BJ (cell line): ENCODE data around the gene CDC25A. TPM values are rescaled to one million over a fixed set of nuclear protein-coding genes. Genes with fewer than 3 reads are reported as not detected.
A peak's percentile ranks its signal among the peaks of the same experiment; 100 is the strongest.
"Not testable (repeated sequence)": the region's sequence is repeated elsewhere in the genome, so short reads cannot be mapped to it uniquely, and the experiment has no call there.

Source experiments
- CTCF ChIA-PET: fragments of 350-600 bp; formaldehyde crosslinking; extraction: SDS; loops from one replicate; lab custom pipeline; 2021; ENCODE audit warnings: antibody characterized with exemption, inconsistent platforms; lab: Yijun Ruan, JAX
- POLR2A ChIA-PET: fragments of 300-600 bp; sonication (Branson Sonifier 250); formaldehyde crosslinking; extraction: SDS; loops from one replicate; lab custom pipeline; 2021; ENCODE audit warnings: antibody characterized with exemption; lab: Charles Lee
- DNase-seq: peaks from one replicate; pipeline ENCODE4 v3.0.0-alpha.2; 2011; ENCODE audit warnings: low read depth
- H3K27me3 ChIP-seq: 2 replicates; pipeline ENCODE4 v1.6.0; 2011; ENCODE audit warnings: low read length; ENCODE audit not compliant: control insufficient read depth, insufficient read depth
- H3K36me3 ChIP-seq: 2 replicates; pipeline ENCODE4 v1.5.1; 2011; ENCODE audit warnings: low read length; ENCODE audit not compliant: control insufficient read depth, insufficient read depth
- H3K4me3 ChIP-seq: 2 replicates; pipeline ENCODE4 v1.5.1; 2011; ENCODE audit warnings: low read depth, mild to moderate bottlenecking, control low read depth, low read length
- polyA plus RNA-seq: library from polyadenylated mRNA; depleted of rRNA; stranded (reverse); fragments of >200 nt; gene quantifications from 2 replicates; pipeline ENCODE4 v1.2.3, GENCODE V29; 2011
- TF ChIP-seq, protein P1 (sequence below): IDR thresholded peaks from 2 replicates; pipeline ENCODE4 v1.5.1; 2011; ENCODE audit warnings: low read depth, mild to moderate bottlenecking, control low read depth, inconsistent platforms, low read length, moderate library complexity; ENCODE audit not compliant: insufficient read depth

CDC25A gene
- polyA plus RNA-seq, 1 experiment, result 1.9 TPM

GRCh38 chr3:48120223-48120622 lies 68.0 kb downstream of the CDC25A start:
- no peak for DNase-seq
- Histone ChIP-seq H3K4me3 (no peak overlapping the region), H3K36me3 (no peaks in the 10 kb centered on the region), H3K27me3 (no peaks in the 10 kb centered on the region)
- POLR2A ChIA-PET, result no interaction called here
- TF ChIP-seq, protein P1, sequence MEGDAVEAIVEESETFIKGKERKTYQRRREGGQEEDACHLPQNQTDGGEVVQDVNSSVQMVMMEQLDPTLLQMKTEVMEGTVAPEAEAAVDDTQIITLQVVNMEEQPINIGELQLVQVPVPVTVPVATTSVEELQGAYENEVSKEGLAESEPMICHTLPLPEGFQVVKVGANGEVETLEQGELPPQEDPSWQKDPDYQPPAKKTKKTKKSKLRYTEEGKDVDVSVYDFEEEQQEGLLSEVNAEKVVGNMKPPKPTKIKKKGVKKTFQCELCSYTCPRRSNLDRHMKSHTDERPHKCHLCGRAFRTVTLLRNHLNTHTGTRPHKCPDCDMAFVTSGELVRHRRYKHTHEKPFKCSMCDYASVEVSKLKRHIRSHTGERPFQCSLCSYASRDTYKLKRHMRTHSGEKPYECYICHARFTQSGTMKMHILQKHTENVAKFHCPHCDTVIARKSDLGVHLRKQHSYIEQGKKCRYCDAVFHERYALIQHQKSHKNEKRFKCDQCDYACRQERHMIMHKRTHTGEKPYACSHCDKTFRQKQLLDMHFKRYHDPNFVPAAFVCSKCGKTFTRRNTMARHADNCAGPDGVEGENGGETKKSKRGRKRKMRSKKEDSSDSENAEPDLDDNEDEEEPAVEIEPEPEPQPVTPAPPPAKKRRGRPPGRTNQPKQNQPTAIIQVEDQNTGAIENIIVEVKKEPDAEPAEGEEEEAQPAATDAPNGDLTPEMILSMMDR, result no peak
- CTCF ChIA-PET, result interaction anchor here (1.0 kb wide), 1 partner anchor 107 kb away, joined by 3 read pairs; no protein-coding TSS in a partner anchor

- TF ChIP-seq, protein P1, result peak; percentile 14; the same call in 1 of the 2 replicates
- Histone ChIP-seq H3K36me3 (no peaks in the 10 kb centered on the region), H3K27me3 (no peaks in the 10 kb centered on the region), H3K4me3 (no peak overlapping the region)
- ChIA-PET CTCF (interaction anchor here (1.0 kb wide), 1 partner anchor 106 kb away, joined by 3 read pairs; no protein-coding TSS in a partner anchor), POLR2A (no interaction called here)
- DNase-seq, result no peak
These were observed 68.6 kb downstream of the CDC25A start for GRCh38 chr3:48119505-48120193.

- ChIA-PET CTCF (no interaction called here), POLR2A (no interaction called here)
- TF ChIP-seq, protein P1, result no peak
- no peak overlapping the region for H3K4me3 ChIP-seq
- DNase-seq, result no peak
- no peaks in the 10 kb centered on the region for H3K36me3 ChIP-seq
- H3K27me3 ChIP-seq, result no peaks in the 10 kb centered on the region
These were observed 69.3 kb downstream of the CDC25A start for GRCh38 chr3:48118928-48119327.

- H3K4me3 ChIP-seq, result no peak overlapping the region
- no peaks in the 10 kb centered on the region for H3K27me3 ChIP-seq
- ChIA-PET POLR2A (no interaction called here), CTCF (no interaction called here)
- TF ChIP-seq, protein P1, result no peak
- H3K36me3 ChIP-seq, result no peaks in the 10 kb centered on the region
- DNase-seq, result no peak
These were observed 69.9 kb downstream of the CDC25A start for GRCh38 chr3:48118322-48118721.

GRCh38 chr3:48112813-48113212 lies 75.4 kb downstream of the CDC25A start:
- CTCF ChIA-PET, result interaction anchor here (0.9 kb wide), 1 partner anchor 37 kb away, joined by 3 read pairs; no protein-coding TSS in a partner anchor

GRCh38 chr3:48112108-48112791 lies 76.0 kb downstream of the CDC25A start:
- H3K27me3 ChIP-seq, H3K4me3 ChIP-seq, H3K36me3 ChIP-seq, DNase-seq, POLR2A ChIA-PET: not testable (repeated sequence)
- CTCF ChIA-PET, result interaction anchor here (0.9 kb wide), 1 partner anchor 37 kb away, joined by 3 read pairs; no protein-coding TSS in a partner anchor

More at GRCh38 chr3:48112813-48113212, 75.4 kb downstream of the CDC25A start:
- DNase-seq, result no peak
- H3K4me3 ChIP-seq, result no peak overlapping the region
- POLR2A ChIA-PET, result no interaction called here
- no peaks in the 10 kb centered on the region for H3K36me3 ChIP-seq
- H3K27me3 ChIP-seq, result no peaks in the 10 kb centered on the region
- TF ChIP-seq, protein P1, result no peak
